HG03039 (cell line): ENCODE results near the gene MLLT3.
"Not testable (repeated sequence)": the region's sequence is repeated elsewhere in the genome, so short reads cannot be mapped to it uniquely, and the experiment has no call there.

Source experiments
- ATAC-seq: cut with Tn5 transposase; IDR thresholded peaks from one replicate; pipeline ENCODE4 v1.9.1; 2021; ENCODE audit warnings: mild to moderate bottlenecking, moderate library complexity; ENCODE audit not compliant: unreplicated experiment

Gene MLLT3

GRCh38 chr9:20622330-20623020 lies at the start of gene MLLT3:
Gene MLLT3 (minus strand): TSS chr9:20622499.
- ATAC-seq: peak; percentile 84

DNA sequence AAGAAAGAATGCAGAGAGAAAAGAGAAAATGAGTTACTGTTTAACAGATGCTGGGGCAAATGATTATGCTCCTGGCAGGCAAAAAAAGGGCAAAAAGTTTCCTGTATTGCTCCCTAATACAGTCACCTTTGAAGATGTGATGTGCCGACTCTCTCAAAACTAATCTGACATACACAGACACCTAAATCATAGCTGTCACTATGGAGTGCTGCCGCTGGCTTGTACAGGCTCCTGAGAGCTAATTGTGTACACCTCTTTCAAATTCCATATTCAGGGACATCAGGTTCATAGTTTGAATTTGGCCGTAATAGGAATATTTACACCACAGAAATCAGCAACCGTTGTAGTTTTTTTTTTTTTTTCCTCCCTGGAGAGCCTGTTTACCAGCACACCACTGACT lies 49.3 kb upstream of the MLLT3 start:
- no peak for ATAC-seq

DNA sequence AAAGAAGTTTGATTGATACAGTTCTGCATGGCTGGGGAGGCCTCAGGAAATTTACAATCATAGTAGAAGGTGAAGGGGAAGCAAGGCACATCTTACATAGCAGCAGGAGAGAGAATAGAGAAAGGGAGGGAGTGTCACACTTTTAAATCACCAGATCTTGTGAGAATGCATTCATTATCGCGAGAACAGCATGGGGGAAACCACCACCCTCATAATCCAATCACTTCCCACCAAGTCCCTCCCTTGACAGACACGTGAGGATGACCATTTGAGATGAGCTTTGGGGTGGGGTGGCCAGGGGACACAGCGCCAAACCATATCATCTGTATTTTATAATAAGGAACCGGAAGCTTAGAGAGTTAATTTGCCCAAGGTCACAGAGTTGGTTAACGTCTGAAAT lies 48.1 kb upstream of the MLLT3 start:
- ATAC-seq: no peak

DNA sequence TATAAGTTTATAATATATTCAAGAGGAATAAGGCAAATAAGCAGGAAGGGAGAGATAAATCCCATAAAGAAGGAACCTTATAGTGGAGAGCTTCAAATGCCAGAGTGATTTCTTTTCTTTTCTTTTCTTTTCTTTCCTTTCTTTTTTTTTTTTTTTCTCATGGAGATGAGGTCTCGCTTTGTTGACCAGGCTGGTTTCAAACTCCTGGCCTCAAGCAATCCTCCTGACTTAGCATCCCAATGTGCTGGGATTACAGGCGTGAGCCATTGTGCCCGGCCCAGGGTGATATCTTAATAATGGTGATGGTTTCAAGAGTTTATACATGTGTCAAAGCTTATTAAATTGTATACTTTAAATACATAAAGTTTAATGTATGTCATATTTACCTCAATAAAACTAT lies 42.2 kb upstream of the MLLT3 start:
- ATAC-seq: no peak

DNA sequence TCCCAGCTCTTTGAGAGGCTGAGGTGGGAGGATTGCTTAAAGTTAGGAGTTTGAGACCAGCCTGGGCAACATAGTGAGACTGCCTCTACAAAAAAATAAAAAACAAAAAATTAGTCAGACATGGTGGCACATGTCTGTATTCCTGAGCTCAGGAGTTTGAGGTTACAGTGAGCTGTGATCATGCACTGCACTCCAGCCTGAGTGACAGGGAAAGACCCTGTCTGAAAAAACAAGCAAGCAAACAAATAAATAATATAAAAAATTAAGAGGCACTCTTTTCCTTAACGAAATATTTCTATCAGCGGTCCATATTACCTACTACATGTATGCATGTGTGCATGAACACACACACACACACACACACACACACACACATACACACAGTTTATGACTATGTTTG lies 40.8 kb upstream of the MLLT3 start:
- ATAC-seq: no peak

- ATAC-seq: no peak
These were observed 39.9 kb upstream of the MLLT3 start for GRCh38 chr9:20662156-20662555.

DNA sequence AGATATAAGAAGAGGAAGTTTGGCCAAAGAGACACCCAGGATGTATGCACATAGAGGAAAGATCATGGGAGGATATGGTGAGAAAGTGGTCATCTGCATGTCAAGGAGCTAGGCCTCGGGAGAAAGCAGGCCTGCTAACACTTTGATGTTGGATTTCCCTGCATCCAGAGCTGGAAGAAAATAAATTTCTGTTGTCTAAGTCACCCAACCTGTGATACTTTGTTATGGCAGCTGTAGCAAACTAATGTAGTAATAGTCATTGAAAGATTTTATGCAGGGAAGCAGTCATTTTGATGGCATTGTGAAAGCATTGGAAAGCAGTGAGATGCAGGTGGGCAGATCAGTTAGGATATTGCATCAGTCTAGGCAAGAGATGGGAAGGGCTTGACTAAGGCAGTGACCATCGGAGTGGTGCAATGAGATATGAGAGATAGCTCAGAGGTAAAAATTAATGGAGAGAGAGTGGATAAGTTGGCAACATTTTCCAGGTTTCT lies 37.2 kb upstream of the MLLT3 start:
- ATAC-seq: no peak

DNA sequence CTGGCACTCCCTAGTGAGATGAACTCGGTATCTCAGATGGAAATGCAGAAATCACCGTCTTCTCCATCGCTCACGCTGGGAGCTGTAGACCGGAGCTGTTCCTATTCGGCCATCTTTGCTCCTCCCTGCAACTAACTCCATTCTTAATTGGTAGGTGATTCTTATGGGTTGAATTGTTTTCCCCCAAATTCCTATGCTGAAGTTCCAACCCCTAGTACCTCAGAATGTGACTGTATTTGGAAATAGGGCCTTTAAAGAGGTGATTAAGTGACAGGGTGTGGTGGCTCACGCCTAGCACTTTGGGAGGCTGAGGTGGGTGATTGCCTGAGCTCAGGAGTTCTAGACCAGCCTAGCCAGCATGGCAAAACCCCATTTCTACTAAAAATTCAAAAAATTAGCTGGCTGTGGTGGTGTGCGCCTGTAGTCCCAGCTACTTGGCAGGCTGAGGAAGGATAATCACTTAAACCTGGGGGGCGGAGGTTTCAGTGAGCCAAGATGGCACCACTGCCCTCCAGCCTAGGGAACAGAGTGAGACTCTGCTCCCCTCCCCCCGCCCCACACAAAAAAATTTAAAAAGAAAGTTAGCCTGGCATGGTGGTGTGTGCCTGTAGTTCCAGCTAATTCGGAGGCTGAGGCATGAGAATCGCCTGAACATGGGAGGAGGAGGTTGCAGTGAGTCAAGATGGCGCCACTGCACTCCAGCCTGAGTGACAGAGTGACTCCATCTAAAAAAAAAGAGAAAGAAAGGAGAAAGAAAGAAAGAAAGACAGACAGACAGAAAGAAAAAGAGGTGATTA lies 36.6 kb upstream of the MLLT3 start:
- no peak for ATAC-seq

GRCh38 chr9:20658246-20658667 lies 36.0 kb upstream of the MLLT3 start:
- not testable (repeated sequence) for ATAC-seq

GRCh38 chr9:20651939-20652338 lies 29.6 kb upstream of the MLLT3 start:
- ATAC-seq: no peak

DNA sequence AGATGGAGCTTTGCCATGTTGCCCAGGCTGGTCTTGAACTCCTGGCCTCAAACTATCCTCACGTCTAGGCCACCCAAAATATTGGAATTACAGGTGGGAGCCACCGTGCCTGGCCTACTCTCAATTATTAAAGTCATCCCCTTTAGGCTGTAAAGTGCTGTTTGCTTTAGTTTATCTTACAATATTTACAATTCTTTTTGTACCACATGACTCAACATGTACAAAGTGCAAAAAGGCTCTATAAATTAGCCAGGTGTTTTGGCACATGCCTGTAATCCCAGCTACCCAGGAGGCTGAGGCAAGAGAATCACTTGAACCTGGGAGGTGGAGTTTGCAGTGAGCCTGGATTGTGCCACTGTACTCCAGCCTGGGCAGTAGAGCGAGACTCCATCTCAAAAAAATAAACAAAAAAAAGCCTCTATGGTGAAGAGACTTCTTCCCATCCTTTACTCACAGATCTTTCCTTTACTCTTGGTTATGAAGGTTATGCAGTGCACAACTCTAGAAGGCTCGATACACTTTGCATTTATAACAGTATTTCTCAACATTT lies 28.5 kb upstream of the MLLT3 start:
- no peak for ATAC-seq

GRCh38 chr9:20650313-20650712 lies 28.0 kb upstream of the MLLT3 start:
- ATAC-seq: no peak

DNA sequence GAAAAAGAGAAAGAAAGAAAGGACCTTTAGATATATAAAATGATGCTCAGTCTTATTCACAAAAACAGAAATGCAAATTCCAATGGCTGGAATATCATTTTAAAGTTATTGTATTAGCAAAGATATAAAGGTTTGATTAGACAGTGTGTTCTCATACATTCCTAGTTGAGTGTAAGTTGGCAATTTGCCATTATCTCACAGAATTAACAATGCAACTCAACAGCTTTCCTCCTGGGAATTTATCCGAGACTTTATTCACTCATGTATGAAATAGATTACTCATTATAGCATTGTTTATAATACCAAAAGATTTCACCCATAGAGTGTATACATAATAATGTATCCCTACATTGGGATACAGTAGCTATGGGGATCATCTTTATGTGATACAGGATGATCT lies 27.1 kb upstream of the MLLT3 start:
- ATAC-seq: no peak

DNA sequence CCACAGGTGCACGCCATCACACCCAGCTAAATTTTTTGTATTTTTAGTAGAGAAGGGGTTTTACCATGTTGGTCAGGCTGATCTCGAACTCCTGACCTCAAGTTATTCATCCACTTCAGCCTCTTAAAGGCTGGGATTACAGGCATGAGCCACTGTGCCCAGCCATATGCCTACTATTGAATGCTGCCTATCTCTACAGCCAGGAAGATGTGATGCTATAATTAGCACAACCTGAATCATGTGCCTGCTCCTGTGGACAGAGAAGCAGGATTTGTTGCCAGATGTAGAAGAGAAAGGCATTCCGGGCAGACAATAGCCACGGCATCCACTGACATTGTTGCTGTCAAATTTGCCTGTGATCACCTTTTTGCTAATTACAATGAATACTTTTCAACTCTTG lies 24.4 kb upstream of the MLLT3 start:
- no peak for ATAC-seq

GRCh38 chr9:20643660-20644059 lies 21.4 kb upstream of the MLLT3 start:
- no peak for ATAC-seq

DNA sequence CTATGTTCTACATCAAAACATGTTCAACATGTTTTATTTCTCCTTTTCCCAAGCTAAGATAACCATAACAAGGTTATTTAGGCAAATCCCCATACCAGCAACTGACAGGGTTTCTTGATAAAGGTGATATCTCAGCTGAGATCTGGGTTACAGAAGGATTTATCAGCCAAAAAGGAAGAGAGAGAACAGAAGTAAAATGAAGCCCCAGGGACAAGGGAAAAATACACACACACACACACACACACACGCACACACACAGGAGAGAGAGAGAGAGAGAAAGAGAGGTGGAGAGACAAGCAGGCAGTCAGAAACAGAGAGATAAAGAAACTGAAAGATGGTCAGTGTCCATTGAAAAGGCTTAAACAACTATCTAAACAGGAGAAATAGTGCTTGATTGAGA lies 19.7 kb upstream of the MLLT3 start:
- ATAC-seq: no peak

- ATAC-seq: peak; percentile 82
These were observed 18.3 kb upstream of the MLLT3 start for GRCh38 chr9:20640331-20641187.

GRCh38 chr9:20636888-20637440 lies 14.7 kb upstream of the MLLT3 start:
- ATAC-seq: no peak

DNA sequence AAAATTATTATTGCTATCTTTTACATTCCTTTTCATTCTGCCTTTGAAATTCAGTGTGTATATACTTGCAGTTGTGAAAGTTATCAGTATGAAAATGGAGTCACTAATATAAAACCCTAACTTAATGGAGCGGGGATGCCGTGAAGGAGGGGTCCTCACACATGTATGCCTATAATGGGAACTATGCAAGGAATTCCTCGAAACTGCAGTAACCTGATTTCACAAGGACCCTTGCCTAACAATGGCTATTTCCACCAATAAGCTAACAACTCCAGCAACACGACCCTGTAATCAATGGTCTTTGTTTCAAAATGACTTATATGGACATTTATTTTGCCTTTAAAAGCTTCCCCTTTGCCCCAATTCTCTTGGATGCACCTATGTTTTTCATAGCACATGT lies 12.6 kb upstream of the MLLT3 start:
- no peak for ATAC-seq

DNA sequence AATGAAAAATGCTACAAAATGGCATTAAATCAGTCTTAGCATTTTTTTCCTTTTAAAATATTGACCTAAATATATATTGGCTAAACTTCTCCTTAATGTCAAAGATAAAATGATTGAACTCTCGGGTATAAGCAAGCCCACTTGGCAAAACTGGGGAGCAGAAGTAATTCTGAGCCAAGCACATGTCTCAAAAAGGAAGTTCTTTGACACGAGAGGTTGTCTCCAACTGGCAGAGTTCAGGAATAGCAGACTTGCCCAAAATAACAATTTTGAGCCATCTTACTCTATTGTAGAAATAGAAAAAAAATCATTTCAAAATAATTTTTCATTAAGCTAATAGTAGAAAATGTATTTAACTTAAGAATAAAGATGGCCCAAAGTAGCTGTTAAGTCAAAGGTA lies 10.4 kb upstream of the MLLT3 start:
- no peak for ATAC-seq
